Measurements from ENCODE around the gene GALNT10.

GALNT10 gene

DNA sequence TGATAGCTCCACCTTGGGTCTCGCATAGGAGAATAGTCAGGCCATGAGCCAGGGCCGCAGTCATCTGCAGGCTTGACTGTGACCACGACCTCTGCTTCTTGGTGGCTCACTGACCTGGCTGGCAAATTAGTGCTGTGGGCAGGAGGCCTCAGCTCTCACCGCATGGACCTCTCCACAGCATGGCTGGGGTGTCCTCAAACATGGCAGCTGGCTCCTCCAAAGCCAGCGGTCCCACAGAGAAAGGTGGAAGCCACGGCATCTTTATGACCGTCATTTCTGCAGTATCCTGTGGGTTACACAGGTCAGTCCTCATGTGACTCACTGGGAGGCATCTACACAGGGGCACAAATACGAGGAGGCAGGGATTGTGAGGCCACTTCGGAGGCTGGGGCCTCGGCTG is 212.1 kb downstream of the GALNT10 start:
- no peak overlapping the region for H3K4me3 ChIP-seq (ENCODE audit: low read length)
- no peak for TF ChIP-seq ZNF274 (IDR thresholded peaks at IDR 0.05; ENCODE audit: low read depth, low read length)

DNA sequence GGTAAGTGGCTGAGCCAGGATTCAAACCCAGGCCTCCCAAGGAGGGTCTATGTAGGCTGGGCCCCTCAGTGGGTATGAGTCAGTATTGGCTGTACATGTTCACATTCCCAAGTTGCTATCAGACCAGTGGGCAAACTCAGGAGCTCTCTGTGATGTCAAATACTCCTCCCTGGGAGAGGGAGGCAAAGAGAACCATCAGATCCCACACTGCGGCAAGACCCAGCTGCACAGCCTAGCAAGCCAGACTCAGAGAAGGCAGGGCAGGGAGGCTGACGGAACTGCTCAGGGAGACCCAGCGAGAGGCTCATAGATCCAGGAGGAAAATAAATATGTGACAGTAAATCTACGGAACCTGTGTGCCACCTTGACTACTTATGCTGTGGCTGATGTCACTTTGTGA is 212.7 kb downstream of the GALNT10 start:
- H3K4me3 ChIP-seq (ENCODE audit: low read length) = no peak overlapping the region
- TF ChIP-seq ZNF274 (IDR thresholded peaks at IDR 0.05; ENCODE audit: low read depth, low read length) = no peak

- no peak for TF ChIP-seq ZNF274 (IDR thresholded peaks at IDR 0.05; ENCODE audit: low read depth, low read length)
Measured at GRCh38 chr5:154403776-154404387, 213.3 kb downstream of the GALNT10 start.

DNA sequence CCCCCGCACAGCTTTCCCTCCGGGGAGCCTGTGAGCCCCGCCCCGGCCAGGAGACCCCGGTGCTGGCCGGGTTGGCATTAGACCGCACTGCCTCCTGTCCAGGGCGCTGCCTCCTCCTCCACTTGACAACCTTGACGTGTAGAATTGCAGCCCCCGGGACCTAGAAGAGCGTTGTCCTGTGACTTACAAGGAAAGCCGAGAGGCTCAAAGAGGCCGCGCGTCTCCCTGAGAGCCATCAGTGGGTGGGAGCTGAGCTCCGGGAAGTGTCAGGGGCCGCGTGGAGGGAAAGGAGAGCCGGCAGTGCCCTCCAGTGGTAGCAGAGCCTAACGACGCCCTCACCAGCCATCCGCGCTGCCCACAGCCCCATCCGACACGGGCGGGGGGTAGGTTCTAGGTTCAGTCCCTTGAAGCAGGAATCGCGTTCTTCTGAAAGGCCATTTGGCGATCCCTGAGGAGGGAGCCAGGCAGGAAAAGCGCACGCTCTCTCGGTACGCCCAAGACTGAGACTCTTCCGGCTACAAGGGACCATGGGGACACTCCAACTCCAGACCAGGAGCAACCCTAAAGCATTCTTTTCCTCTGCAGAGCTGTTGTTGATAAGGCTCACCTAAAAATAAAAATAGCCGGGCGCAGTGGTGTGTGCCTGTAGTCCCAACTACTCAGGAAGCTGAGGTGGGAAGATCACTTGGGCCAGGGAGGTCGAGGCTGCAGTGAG is 214.7 kb downstream of the GALNT10 start:
- H3K4me3 ChIP-seq (ENCODE audit: low read length) = no peak overlapping the region; the same call in 1 of the 2 replicates
- no peak for TF ChIP-seq ZNF274 (IDR thresholded peaks at IDR 0.05; ENCODE audit: low read depth, low read length)

More at GRCh38 chr5:154403776-154404387, 213.3 kb downstream of the GALNT10 start:
- H3K4me3 ChIP-seq (ENCODE audit: low read length) = no peak overlapping the region

DNA sequence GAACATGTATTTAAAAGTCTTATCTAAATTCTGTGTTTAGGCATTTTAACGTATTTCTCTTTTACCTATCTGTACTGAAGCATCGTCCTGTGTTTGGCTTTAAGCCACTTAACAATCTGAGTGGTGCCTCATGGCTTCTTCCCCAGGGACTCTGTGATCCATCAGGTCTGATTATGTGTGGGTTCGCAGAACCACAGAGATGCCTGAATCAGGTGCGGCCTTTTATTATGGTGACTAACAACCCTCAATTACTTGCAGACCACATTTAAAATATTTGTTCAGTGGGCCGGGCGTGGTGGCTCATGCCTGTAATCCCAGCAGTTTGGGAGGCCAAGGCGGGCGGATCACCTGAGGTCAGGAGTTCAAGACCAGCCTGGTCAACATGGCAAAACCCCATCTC is 215.7 kb downstream of the GALNT10 start:
- H3K4me3 ChIP-seq (ENCODE audit: low read length) = no peak overlapping the region
- TF ChIP-seq ZNF274 (IDR thresholded peaks at IDR 0.05; ENCODE audit: low read depth, low read length) = no peak

DNA sequence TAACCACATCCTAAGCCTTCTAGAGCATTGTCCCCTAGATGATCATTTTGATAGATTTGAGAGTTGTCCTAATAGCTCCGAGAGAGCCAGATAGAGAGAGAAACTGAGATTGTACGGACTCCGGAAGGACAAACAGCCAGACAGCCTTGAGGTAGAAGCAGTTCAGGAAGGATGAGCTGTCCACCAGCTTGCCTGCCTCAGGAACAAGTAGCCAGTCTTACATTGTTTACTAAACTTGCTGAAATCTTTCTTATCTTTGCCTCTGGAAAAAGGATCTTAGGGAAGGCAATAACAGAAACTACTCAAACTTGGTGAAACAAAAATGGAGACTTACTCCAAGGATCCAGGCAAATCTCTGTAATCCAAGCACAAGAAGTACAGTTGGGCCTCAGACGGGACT is 216.3 kb downstream of the GALNT10 start:
- H3K4me3 ChIP-seq (ENCODE audit: low read length) = no peak overlapping the region
- TF ChIP-seq ZNF274 (IDR thresholded peaks at IDR 0.05; ENCODE audit: low read depth, low read length) = no peak

DNA sequence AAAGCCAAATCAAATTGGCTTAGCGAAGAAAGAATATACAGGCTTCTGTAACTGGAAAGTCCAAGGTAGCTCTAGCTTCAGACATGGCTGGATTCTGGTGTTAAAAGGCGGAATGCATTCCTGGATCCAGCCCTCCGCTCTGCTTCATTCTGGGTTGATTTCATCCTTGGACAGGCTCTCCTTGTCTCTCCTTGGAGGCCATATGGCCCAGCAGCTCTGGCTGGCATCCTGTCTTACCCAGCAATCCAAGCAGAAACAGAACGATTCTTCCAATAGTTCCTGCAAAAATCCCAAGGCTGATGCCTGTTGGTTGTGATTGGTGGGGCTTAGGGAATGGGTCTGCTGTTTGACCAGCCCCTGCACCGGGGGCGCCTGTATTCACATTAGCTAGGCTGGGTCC is 218.3 kb downstream of the GALNT10 start:
- TF ChIP-seq ZNF274 (IDR thresholded peaks at IDR 0.05; ENCODE audit: low read depth, low read length) = no peak
- no peak overlapping the region for H3K4me3 ChIP-seq (ENCODE audit: low read length)

GRCh38 chr5:154409230-154409840 is 218.8 kb downstream of the GALNT10 start:
- no peak overlapping the region for H3K4me3 ChIP-seq (ENCODE audit: low read length)
- no peak for TF ChIP-seq ZNF274 (IDR thresholded peaks at IDR 0.05; ENCODE audit: low read depth, low read length)

DNA sequence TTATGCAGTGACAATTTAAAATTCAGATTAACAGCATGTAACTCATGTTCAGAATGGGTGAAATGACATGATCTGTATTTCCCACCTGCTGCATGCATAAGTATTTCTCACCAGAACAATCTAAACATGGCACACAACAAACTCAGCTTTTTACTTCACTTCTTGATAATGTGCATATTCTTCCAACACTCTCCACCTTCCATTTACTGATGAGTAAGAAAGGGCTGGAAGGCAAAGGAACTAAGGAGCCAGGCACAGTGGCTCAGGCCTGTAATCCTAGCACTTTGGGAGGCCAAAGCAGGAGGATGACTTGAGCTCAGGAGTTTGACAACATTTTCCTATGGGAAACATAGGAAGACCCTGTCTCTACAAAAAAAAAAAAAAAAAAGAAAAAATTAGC is 219.5 kb downstream of the GALNT10 start:
- TF ChIP-seq ZNF274 (IDR thresholded peaks at IDR 0.05; ENCODE audit: low read depth, low read length) = no peak

DNA sequence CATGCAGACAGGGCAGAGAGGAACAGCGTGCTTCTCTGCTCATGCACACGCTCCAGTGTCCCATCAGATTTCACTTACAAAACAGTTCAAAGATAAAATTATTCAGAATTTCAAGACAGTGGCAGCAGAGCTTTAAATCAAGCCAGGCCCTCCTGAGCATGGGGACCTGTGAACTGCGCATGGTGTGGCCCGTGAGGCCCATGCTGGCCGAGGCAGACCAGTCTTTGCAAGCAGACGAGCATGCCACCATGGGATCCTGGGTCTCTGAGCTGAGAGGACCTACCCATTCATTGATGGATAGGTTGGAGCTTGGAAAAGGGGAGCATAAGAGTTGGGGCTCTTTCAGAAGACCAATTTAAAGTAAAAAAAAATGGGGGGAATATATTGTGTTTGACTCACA is 220.3 kb downstream of the GALNT10 start:
- H3K4me3 ChIP-seq (ENCODE audit: low read length) = no peak overlapping the region
- TF ChIP-seq ZNF274 (IDR thresholded peaks at IDR 0.05; ENCODE audit: low read depth, low read length) = no peak

More for the DNA sequence above, 219.5 kb downstream of the GALNT10 start:
- no peak overlapping the region for H3K4me3 ChIP-seq (ENCODE audit: low read length)

DNA sequence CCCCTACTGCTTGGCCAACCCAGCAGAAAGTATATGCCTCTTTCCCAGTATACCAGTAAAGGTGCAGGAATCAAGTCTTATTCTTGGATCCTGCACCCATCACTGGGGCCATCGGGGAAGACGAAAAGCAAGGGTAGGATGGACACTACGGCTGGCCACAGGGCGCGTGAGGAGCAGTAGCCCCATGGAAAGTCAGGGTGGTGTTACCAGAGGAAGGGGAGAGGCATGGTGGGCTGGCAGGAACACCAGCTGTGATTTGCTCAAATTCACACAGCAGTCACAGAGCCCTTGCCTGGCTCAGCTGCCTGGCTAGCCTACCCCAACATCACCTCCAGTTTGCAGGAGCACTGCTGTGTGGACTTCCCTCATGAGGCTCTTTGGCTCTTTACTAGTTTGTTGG is 220.8 kb downstream of the GALNT10 start:
- no peak for TF ChIP-seq ZNF274 (IDR thresholded peaks at IDR 0.05; ENCODE audit: low read depth, low read length)
- no peak overlapping the region for H3K4me3 ChIP-seq (ENCODE audit: low read length)

- TF ChIP-seq ZNF274 (IDR thresholded peaks at IDR 0.05; ENCODE audit: low read depth, low read length) = no peak
- H3K4me3 ChIP-seq (ENCODE audit: low read length) = no peak overlapping the region
Measured at GRCh38 chr5:154412316-154412715, 221.8 kb downstream of the GALNT10 start.

GRCh38 chr5:154412925-154413324 is 222.4 kb downstream of the GALNT10 start:
- TF ChIP-seq ZNF274 (IDR thresholded peaks at IDR 0.05; ENCODE audit: low read depth, low read length) = no peak
- H3K4me3 ChIP-seq (ENCODE audit: low read length) = no peak overlapping the region

DNA sequence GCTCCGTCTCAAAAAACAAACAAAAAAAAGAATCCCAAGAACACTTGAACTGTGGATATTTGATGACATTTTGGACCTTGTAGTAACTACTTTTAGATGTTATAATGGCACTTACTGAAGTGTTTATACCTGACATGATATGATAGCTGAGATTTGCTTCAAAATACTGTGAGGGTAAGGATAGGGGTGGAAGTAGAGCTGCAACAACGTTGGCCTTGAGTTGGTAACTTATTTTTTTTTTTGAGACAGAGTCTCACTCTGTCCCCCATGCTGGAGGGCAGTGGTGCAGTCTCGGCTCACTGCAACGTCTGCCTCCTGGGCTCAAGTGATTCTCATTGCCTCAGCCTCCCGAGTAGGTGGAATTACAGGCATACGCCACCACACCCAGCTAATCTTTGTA is 224.6 kb downstream of the GALNT10 start:
- TF ChIP-seq ZNF274 (IDR thresholded peaks at IDR 0.05; ENCODE audit: low read depth, low read length) = no peak
- no peak overlapping the region for H3K4me3 ChIP-seq (ENCODE audit: low read length)

DNA sequence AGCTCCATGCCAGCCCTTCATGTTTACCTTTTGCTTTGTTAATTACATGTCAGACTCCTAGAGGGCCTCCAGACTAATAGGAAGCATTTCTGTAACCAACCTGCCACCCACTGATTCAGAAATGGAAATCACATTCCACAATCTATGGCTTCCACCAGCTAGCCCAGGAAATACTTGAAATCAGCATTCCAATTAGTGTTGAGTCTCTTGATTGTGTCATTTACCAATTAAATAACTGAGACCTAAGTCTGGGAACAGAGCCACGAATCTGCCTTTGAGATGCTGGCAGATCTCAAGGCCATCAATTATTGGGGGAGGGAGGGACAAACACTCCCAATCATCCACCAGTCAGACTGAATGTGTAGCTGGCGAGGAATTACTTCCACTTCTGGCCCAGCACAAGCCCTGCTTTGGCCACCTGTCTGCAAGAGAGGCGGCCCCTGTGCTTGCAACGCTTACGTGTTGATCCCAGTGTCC is 227.8 kb downstream of the GALNT10 start:
- no peak overlapping the region for H3K4me3 ChIP-seq (ENCODE audit: low read length)

More for the DNA sequence above, 227.8 kb downstream of the GALNT10 start:
- no peak for TF ChIP-seq ZNF274 (IDR thresholded peaks at IDR 0.05; ENCODE audit: low read depth, low read length)
